ENCODE measurements around the gene EBF3.

EBF3 gene

GRCh38 chr10:129945064-129945463, 19.0 kb downstream of the EBF3 start:
- DNase-seq (ENCODE audit: low spot score): no peak

GRCh38 chr10:129944456-129944855, 19.6 kb downstream of the EBF3 start:
- DNase-seq (ENCODE audit: low spot score): no peak

- DNase-seq (ENCODE audit: low spot score): no peak
Measured at GRCh38 chr10:129942936-129943715, 20.9 kb downstream of the EBF3 start.

GRCh38 chr10:129942391-129942790, 21.7 kb downstream of the EBF3 start:
- no peak for DNase-seq (ENCODE audit: low spot score)

- no peak for DNase-seq (ENCODE audit: low spot score)
Measured at GRCh38 chr10:129942019-129942277, 22.1 kb downstream of the EBF3 start.

GRCh38 chr10:129941199-129942018, 22.7 kb downstream of the EBF3 start:
- no peak for DNase-seq (ENCODE audit: low spot score)

- DNase-seq (ENCODE audit: low spot score): no peak
Measured at GRCh38 chr10:129940617-129941198, 23.4 kb downstream of the EBF3 start.

GRCh38 chr10:129939416-129940275, 24.4 kb downstream of the EBF3 start:
- no peak for DNase-seq (ENCODE audit: low spot score)

- no peak for DNase-seq (ENCODE audit: low spot score)
Measured at GRCh38 chr10:129938460-129938859, 25.6 kb downstream of the EBF3 start.

- no peak for DNase-seq (ENCODE audit: low spot score)
Measured at GRCh38 chr10:129937351-129937751, 26.7 kb downstream of the EBF3 start.

- no peak for DNase-seq (ENCODE audit: low spot score)
Measured at GRCh38 chr10:129936923-129937300, 27.2 kb downstream of the EBF3 start.

GRCh38 chr10:129936266-129936922, 27.7 kb downstream of the EBF3 start:
- DNase-seq (ENCODE audit: low spot score): no peak

- no peak for DNase-seq (ENCODE audit: low spot score)
Measured at GRCh38 chr10:129935867-129936152, 28.3 kb downstream of the EBF3 start.

GRCh38 chr10:129935102-129935866, 28.8 kb downstream of the EBF3 start:
- no peak for DNase-seq (ENCODE audit: low spot score)

GRCh38 chr10:129934196-129934925, 29.7 kb downstream of the EBF3 start:
- no peak for DNase-seq (ENCODE audit: low spot score)

GRCh38 chr10:129933456-129934092, 30.5 kb downstream of the EBF3 start:
- no peak for DNase-seq (ENCODE audit: low spot score)

- no peak for DNase-seq (ENCODE audit: low spot score)
Measured at GRCh38 chr10:129932751-129933433, 31.2 kb downstream of the EBF3 start.

GRCh38 chr10:129932182-129932581, 31.9 kb downstream of the EBF3 start:
- no peak for DNase-seq (ENCODE audit: low spot score)

Data from kidney capillary endothelial cell (primary cell).